Stimulated activated effector memory CD8-positive, alpha-beta T cell treated with anti-CD3 and anti-CD28 coated beads, Interleukin-12 subunit alpha, Interleukin-12 subunit beta, amount 100 ng/mL, for 72 hours (primary cell): ENCODE results near the gene FOS.

Source experiments
- ATAC-seq: fragments of 150-1000 bp; cut with Tn5 transposase; 2 replicates; pipeline ENCODE4 v1.10.0; 2021
- DNase-seq, 2 donors: peaks; one replicate each; pipeline ENCODE4 v3.0.0; 2021 to 2022; ENCODE audit warnings: low spot score in 2 of 2
- H3K27ac Mint-ChIP-seq: one replicate; pipeline ENCODE4 v1.8.0; 2022; ENCODE audit warnings: mild to moderate bottlenecking, mixed read lengths
- H3K36me3 Mint-ChIP-seq: one replicate; pipeline ENCODE4 v1.8.0; 2022; ENCODE audit warnings: mild to moderate bottlenecking, mixed read lengths
- H3K4me1 Mint-ChIP-seq: one replicate; pipeline ENCODE4 v1.8.0; 2022; ENCODE audit warnings: mixed read lengths
- H3K4me3 Mint-ChIP-seq: one replicate; pipeline ENCODE4 v1.8.0; 2022; ENCODE audit warnings: mild to moderate bottlenecking, mixed read lengths
- H3K9me3 Mint-ChIP-seq: one replicate; pipeline ENCODE4 v1.8.0; 2022; ENCODE audit warnings: mixed read lengths

Gene FOS

GRCh38 chr14:75261820-75262219 is 16.8 kb upstream of the FOS start:
- no peak for DNase-seq
- H3K27ac Mint-ChIP-seq = peak overlapping the region; percentile 74
- H3K4me1 Mint-ChIP-seq = peaks cover 28% of the 10 kb centered on the region
- ATAC-seq = no peak
- H3K36me3 Mint-ChIP-seq = peaks cover 11% of the 10 kb centered on the region
- no peaks in the 10 kb centered on the region for H3K9me3 Mint-ChIP-seq
- H3K4me3 Mint-ChIP-seq = no peak overlapping the region

- H3K36me3 Mint-ChIP-seq = peaks cover 11% of the 10 kb centered on the region
- H3K27ac Mint-ChIP-seq = no peak overlapping the region
Measured at GRCh38 chr14:75262641-75263040, 16.0 kb upstream of the FOS start.

GRCh38 chr14:75264036-75264435 is 14.6 kb upstream of the FOS start:
- peaks cover 8% of the 10 kb centered on the region for H3K36me3 Mint-ChIP-seq
- no peak for ATAC-seq
- H3K27ac Mint-ChIP-seq = no peak overlapping the region
- DNase-seq = no peak
- no peaks in the 10 kb centered on the region for H3K9me3 Mint-ChIP-seq
- peaks cover 14% of the 10 kb centered on the region for H3K4me1 Mint-ChIP-seq
- H3K4me3 Mint-ChIP-seq = no peak overlapping the region

More at GRCh38 chr14:75262641-75263040, 16.0 kb upstream of the FOS start:
- Mint-ChIP-seq H3K4me3 (no peak overlapping the region), H3K9me3 (no peaks in the 10 kb centered on the region), H3K4me1 (peaks cover 21% of the 10 kb centered on the region)
- ATAC-seq = no peak
- no peak for DNase-seq

- H3K9me3 Mint-ChIP-seq = no peaks in the 10 kb centered on the region
- ATAC-seq = no peak
- H3K4me1 Mint-ChIP-seq = no peaks in the 10 kb centered on the region
- no peak for DNase-seq
- H3K27ac Mint-ChIP-seq = no peak overlapping the region
- H3K36me3 Mint-ChIP-seq = no peaks in the 10 kb centered on the region
- no peak overlapping the region for H3K4me3 Mint-ChIP-seq
Measured at GRCh38 chr14:75267141-75267721, 11.4 kb upstream of the FOS start.

GRCh38 chr14:75268633-75269550 is 9.7 kb upstream of the FOS start:
- no peak overlapping the region for H3K4me3 Mint-ChIP-seq
- no peak for DNase-seq
- no peaks in the 10 kb centered on the region for H3K36me3 Mint-ChIP-seq
- no peak overlapping the region for H3K27ac Mint-ChIP-seq
- no peaks in the 10 kb centered on the region for H3K9me3 Mint-ChIP-seq
- peaks cover under 1% of the 10 kb centered on the region for H3K4me1 Mint-ChIP-seq
- ATAC-seq = no peak

- no peak overlapping the region for H3K27ac Mint-ChIP-seq
- no peaks in the 10 kb centered on the region for H3K36me3 Mint-ChIP-seq
- peaks cover 20% of the 10 kb centered on the region for H3K4me1 Mint-ChIP-seq
- H3K4me3 Mint-ChIP-seq = no peak overlapping the region
- ATAC-seq (no peak), DNase-seq (no peak)
- no peaks in the 10 kb centered on the region for H3K9me3 Mint-ChIP-seq
Measured at GRCh38 chr14:75271514-75271913, 7.1 kb upstream of the FOS start.

GRCh38 chr14:75273272-75274049 is 5.2 kb upstream of the FOS start:
- Mint-ChIP-seq H3K9me3 (no peaks in the 10 kb centered on the region), H3K4me1 (peaks cover 29% of the 10 kb centered on the region), H3K27ac (no peak overlapping the region), H3K36me3 (peaks cover 10% of the 10 kb centered on the region), H3K4me3 (no peak overlapping the region)
- no peak for ATAC-seq
- no peak for DNase-seq

GRCh38 chr14:75274050-75274898 is 4.4 kb upstream of the FOS start:
- H3K36me3 Mint-ChIP-seq = peaks cover 18% of the 10 kb centered on the region
- H3K9me3 Mint-ChIP-seq = no peaks in the 10 kb centered on the region
- H3K4me1 Mint-ChIP-seq = peaks cover 34% of the 10 kb centered on the region
- H3K27ac Mint-ChIP-seq = no peak overlapping the region
- H3K4me3 Mint-ChIP-seq = no peak overlapping the region
- ATAC-seq (no peak), DNase-seq (no peak)

GRCh38 chr14:75274899-75275569 is 3.6 kb upstream of the FOS start:
- ATAC-seq (no peak), DNase-seq (no peak)
- H3K9me3 Mint-ChIP-seq = no peaks in the 10 kb centered on the region
- peaks cover 26% of the 10 kb centered on the region for H3K36me3 Mint-ChIP-seq
- H3K4me1 Mint-ChIP-seq = peaks cover 41% of the 10 kb centered on the region
- no peak overlapping the region for H3K4me3 Mint-ChIP-seq
- H3K27ac Mint-ChIP-seq = no peak overlapping the region

GRCh38 chr14:75275598-75275997 is 3.0 kb upstream of the FOS start:
- H3K9me3 Mint-ChIP-seq = no peaks in the 10 kb centered on the region
- H3K4me1 Mint-ChIP-seq = peaks cover 47% of the 10 kb centered on the region
- no peak overlapping the region for H3K4me3 Mint-ChIP-seq

GRCh38 chr14:75277008-75277814 is 1.4 kb upstream of the FOS start:
- peaks cover 59% of the 10 kb centered on the region for H3K4me1 Mint-ChIP-seq
- peak overlapping the region; percentile 92 for H3K4me3 Mint-ChIP-seq
- ATAC-seq (peak; percentile 54), DNase-seq (peak; percentile 34 to 74)
- peaks cover 47% of the 10 kb centered on the region for H3K36me3 Mint-ChIP-seq
- H3K27ac Mint-ChIP-seq = peak overlapping the region; percentile 98
- no peaks in the 10 kb centered on the region for H3K9me3 Mint-ChIP-seq

More at GRCh38 chr14:75275598-75275997, 3.0 kb upstream of the FOS start:
- no peak overlapping the region for H3K27ac Mint-ChIP-seq
- DNase-seq (no peak), ATAC-seq (no peak)
- peaks cover 31% of the 10 kb centered on the region for H3K36me3 Mint-ChIP-seq

- no peaks in the 10 kb centered on the region for H3K9me3 Mint-ChIP-seq
- H3K36me3 Mint-ChIP-seq = peaks cover 51% of the 10 kb centered on the region
- peaks cover 59% of the 10 kb centered on the region for H3K4me1 Mint-ChIP-seq
- peak overlapping the region; percentile 92 for H3K4me3 Mint-ChIP-seq
- ATAC-seq = peak; percentile 5
- no peak for DNase-seq
- H3K27ac Mint-ChIP-seq = peak overlapping the region; percentile 98
Measured at GRCh38 chr14:75277815-75278421, 710 bp upstream of the FOS start.

GRCh38 chr14:75279153-75279762 is 630 bp downstream of the FOS start:
- ATAC-seq (peak; percentile 1), DNase-seq (peak in 1 of 2 donors; percentile 78)
- H3K9me3 Mint-ChIP-seq = no peaks in the 10 kb centered on the region
- H3K27ac Mint-ChIP-seq = peak overlapping the region; percentile 98
- peaks cover 51% of the 10 kb centered on the region for H3K36me3 Mint-ChIP-seq
- H3K4me1 Mint-ChIP-seq = peaks cover 55% of the 10 kb centered on the region
- H3K4me3 Mint-ChIP-seq = peak overlapping the region; percentile 92
